Gastrocnemius medialis (tissue), 4 donors: ENCODE results near the gene SPAG6. TPM values are rescaled to one million over a fixed set of nuclear protein-coding genes. Genes with fewer than 3 reads are reported as not detected.

Experiments
- ATAC-seq, 2 donors: fragments of 150-250 bp; one replicate each; pipeline ENCODE4 v1.9.1; 2016
- DNase-seq, 2 donors: peaks; one replicate each; pipeline ENCODE4 v3.0.0-alpha.2; 2019
- H3K27ac ChIP-seq, 4 donors: fragments of 200-600 bp; sonication (generic); 1 replicate in 1 of 4; 2 replicates in 3 of 4; pipeline ENCODE4 v1.5.1; 2016 to 2018; ENCODE audit warnings: mild to moderate bottlenecking in 2 of 4, moderate library complexity in 1 of 4
- H3K27me3 ChIP-seq, 3 donors: fragments of 200-600 bp; sonication (generic) in 2 of 3; 1 replicate in 1 of 3; 2 replicates in 2 of 3; pipeline versions ENCODE4 v1.5.1 to v1.6.0; 2016 to 2019; ENCODE audit warnings: mild to moderate bottlenecking in 1 of 3, moderate library complexity in 1 of 3
- H3K36me3 ChIP-seq, 2 donors: fragments of 200-600 bp; sonication (generic) in 1 of 2; one replicate each; pipeline ENCODE4 v1.5.1; 2017 to 2018
- H3K4me1 ChIP-seq, 2 donors: fragments of 200-600 bp; sonication (generic) in 1 of 2; one replicate each; pipeline ENCODE4 v1.5.1; 2016 to 2017; ENCODE audit warnings: mild to moderate bottlenecking in 2 of 2
- H3K4me3 ChIP-seq, 4 donors: fragments of 200-600 bp; sonication (generic) in 3 of 4; 1 replicate in 1 of 4; 2 replicates in 3 of 4; pipeline ENCODE4 v1.5.1; 2016 to 2019; ENCODE audit warnings: mild to moderate bottlenecking in 2 of 4
- H3K9me3 ChIP-seq, 3 donors: fragments of 200-600 bp; sonication (generic) in 2 of 3; 1 replicate in 1 of 3; 2 replicates in 2 of 3; pipeline ENCODE4 v1.5.1; 2016 to 2019
- CTCF ChIP-seq, 5 experiments: fragments of 450-650 bp in 3 of 5; fragments of 200-600 bp in 2 of 5; sonication (generic) in 2 of 5; IDR thresholded peaks in 4 of 5; conservative IDR thresholded peaks in 1 of 5; 1 replicate in 4 of 5; 2 replicates in 1 of 5; pipeline ENCODE4 v1.5.1; 2016 to 2019; ENCODE audit warnings: antibody characterized with exemption in 5 of 5, mild to moderate bottlenecking in 3 of 5, moderate library complexity in 3 of 5
- POLR2A ChIP-seq, 2 donors: fragments of 450-650 bp; IDR thresholded peaks; one replicate each; pipeline ENCODE4 v1.6.1; 2017; ENCODE audit warnings: antibody characterized with exemption in 2 of 2, mild to moderate bottlenecking in 2 of 2, moderate library complexity in 2 of 2
- in situ Hi-C, 4 donors: fragments of 200-750 bp; cut with MboI; loops; one replicate each; pipeline versions ENCODE4 v1.15.0 to v1.8.0; 2017; ENCODE audit warnings: low sequenced_read_pairs in 4 of 4
- intact Hi-C: fragments of 100-400 bp; cut with DNase I; formaldehyde crosslinking; loops from one replicate; pipeline ENCODE4 v1.15.1; 2023; ENCODE audit warnings: low total_unique reads
- total RNA-seq, 4 donors: library from RNA; depleted of rRNA; stranded (reverse); fragments of >200 nt; gene quantifications; one replicate each; pipeline versions ENCODE4 v1.1.0 to v1.2.3, GENCODE V29; 2016

SPAG6 gene
- total RNA-seq, 4 donors from 2014 or later = 0.12 TPM; not detected in 3

DNA sequence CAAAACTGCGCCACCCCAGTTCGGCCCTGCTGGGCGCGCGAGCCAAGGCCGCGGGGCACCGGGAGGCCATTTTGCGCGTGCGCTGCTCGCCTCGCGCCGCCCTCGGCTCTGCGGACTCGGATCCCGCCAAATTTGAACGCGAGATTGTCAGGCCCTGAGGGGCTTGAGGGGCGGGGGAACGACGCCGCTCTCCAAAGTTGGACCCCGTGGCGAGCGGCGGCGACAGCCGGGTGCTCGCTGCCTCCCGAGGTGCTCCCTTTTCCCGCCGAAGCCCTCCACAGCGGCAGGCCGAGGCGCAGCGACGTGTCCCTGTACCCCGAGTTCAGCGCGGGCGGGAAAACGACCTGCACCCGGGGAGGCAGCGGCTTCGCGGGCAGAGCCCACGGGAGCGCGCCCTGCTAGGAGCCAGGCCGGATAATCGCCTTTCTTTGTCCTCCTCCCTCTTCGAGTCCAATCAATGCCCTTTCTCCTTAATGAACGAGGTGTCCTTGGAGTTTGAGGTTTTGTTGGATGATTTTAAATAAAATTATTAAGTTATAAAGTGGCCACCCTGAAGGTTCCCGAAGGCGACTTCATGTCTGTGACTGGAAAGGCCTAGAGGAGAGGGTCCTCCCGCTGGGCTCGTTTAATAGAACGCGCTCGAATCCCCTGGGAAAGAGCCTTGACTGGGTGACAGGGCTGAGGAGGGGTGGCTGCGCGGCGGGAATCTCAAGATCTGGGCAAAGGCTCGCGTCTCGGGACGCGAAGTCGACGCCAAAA lies 10.7 kb upstream of the SPAG6 start:
- in situ Hi-C loops = no loop called here

DNA sequence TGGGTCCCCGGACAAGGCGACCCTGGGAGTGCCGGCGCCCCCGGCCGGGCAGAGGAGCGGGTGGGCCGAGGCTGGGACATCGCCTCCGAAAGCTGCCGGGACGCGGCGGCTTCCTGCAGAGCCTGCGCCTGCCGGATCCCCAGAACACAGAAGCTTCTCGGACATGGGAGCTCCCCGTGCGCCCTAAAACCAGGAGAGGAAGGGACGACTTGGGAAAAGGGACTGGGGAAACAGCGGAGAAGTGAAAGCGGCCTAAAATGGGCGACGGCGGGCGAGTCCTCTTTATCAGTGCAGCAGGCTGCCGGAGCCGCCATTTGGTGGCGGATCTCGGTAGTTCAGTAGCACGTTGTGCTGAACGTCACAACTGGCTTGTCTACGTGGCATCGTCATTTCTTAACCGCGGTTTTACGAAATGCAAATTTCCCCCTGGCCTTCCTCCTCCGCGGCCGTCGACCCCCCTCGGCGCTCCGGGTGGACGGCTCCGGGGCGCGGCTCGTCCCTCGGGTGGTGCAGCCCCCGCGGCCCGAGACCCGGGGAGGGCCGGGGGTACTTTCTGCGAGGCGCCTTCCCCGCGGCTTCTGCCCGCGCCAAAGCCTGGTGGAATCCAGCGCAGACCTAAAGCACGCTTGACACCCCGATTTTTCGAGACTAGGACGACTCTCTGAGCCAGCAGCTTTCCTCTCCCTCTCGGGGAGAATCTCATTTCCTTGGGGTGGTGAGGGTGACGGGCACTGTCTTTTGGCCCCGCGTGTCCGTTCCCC lies 9.9 kb upstream of the SPAG6 start:
- Histone ChIP-seq H3K27ac (no peak overlapping the region), H3K36me3 (peaks cover 0 to under 1% of the 10 kb centered on the region in 2 donors), H3K9me3 (no peaks in the 10 kb centered on the region), H3K4me3 (peak overlapping the region; percentile 55 to 66 (median 56)), H3K4me1 (peaks cover 23 to 29% of the 10 kb centered on the region in 2 donors), H3K27me3 (peaks cover 66 to 68% (median 67%) of the 10 kb centered on the region in 3 donors)
- DNase-seq = no peak
- ATAC-seq = peak; percentile 54 to 58
- intact Hi-C loops = no loop called here
- in situ Hi-C loops = no loop called here
- TF ChIP-seq CTCF (IDR thresholded peaks at IDR 0.05 in 4 of 5, conservative IDR thresholded peaks at IDR 0.05 in 1 of 5) (peak in 4 of 5 experiments; percentile 12 to 22 (median 16)), POLR2A (IDR thresholded peaks at IDR 0.05) (no peak)

More for the DNA sequence above, 10.7 kb upstream of the SPAG6 start:
- ATAC-seq (peak in 1 of 2 donors; percentile 11), DNase-seq (no peak)
- intact Hi-C loops = no loop called here
- Histone ChIP-seq H3K9me3 (no peaks in the 10 kb centered on the region), H3K36me3 (peaks cover 0 to 8% of the 10 kb centered on the region in 2 donors), H3K4me3 (peak overlapping the region; percentile 55 to 66 (median 56)), H3K27me3 (peaks cover 62 to 69% (median 64%) of the 10 kb centered on the region in 3 donors), H3K4me1 (peaks cover 18 to 24% of the 10 kb centered on the region in 2 donors), H3K27ac (no peak overlapping the region)
- TF ChIP-seq POLR2A (IDR thresholded peaks at IDR 0.05) (no peak), CTCF (IDR thresholded peaks at IDR 0.05 in 4 of 5, conservative IDR thresholded peaks at IDR 0.05 in 1 of 5) (no peak)

DNA sequence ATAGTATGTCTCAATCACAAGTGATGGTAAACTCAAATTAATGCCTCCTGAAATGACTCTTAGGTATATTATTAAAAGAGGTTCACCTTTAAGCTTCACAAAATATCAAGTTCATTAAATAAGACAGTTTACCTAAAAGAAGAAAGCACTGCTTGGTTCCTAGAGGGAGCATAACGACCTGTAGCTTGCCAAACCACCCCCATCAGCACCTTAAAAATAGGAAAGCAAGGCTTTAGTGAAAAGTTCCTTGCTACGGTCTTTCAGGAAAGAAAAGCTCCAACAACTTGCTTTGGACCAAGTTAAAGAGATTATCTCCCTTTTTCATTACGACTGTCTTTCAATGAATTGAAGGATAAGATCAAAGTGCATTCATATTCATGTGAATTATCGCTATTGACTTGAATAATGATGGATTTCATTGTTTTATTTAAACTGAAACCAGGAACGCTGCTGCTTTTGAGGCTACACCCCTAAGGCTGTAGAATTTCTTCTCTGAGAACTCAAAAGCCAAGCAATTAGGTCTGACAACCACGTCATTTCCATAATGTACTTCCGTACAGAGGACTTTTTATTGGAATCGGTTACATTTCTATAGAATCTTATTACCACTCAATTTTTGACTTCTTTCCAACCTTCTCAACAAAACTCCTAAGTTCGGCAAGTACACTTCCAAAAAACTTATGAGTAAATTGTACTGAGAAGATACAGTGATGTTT lies 7.0 kb upstream of the SPAG6 start:
- H3K9me3 ChIP-seq = no peaks in the 10 kb centered on the region
- in situ Hi-C loops (no loop called here), intact Hi-C loops (no loop called here)
- H3K27ac ChIP-seq = no peak overlapping the region
- H3K36me3 ChIP-seq = no peaks in the 10 kb centered on the region
- DNase-seq (no peak), ATAC-seq (no peak)
- no peak for TF ChIP-seq POLR2A (IDR thresholded peaks at IDR 0.05)
- TF ChIP-seq CTCF (IDR thresholded peaks at IDR 0.05 in 4 of 5, conservative IDR thresholded peaks at IDR 0.05 in 1 of 5) = no peak
- peaks cover 85 to 90% (median 89%) of the 10 kb centered on the region in 3 donors for H3K27me3 ChIP-seq
- H3K4me3 ChIP-seq = no peak overlapping the region
- peaks cover 23 to 37% of the 10 kb centered on the region in 2 donors for H3K4me1 ChIP-seq

- DNase-seq (no peak), ATAC-seq (no peak)
- H3K36me3 ChIP-seq = no peaks in the 10 kb centered on the region
- peaks cover 89 to 90% (median 90%) of the 10 kb centered on the region in 3 donors for H3K27me3 ChIP-seq
- TF ChIP-seq CTCF (IDR thresholded peaks at IDR 0.05 in 4 of 5, conservative IDR thresholded peaks at IDR 0.05 in 1 of 5) (no peak), POLR2A (IDR thresholded peaks at IDR 0.05) (no peak)
- no peak overlapping the region for H3K4me3 ChIP-seq
- intact Hi-C loops = no loop called here
- H3K27ac ChIP-seq = no peak overlapping the region
- no peaks in the 10 kb centered on the region for H3K9me3 ChIP-seq
- in situ Hi-C loops = no loop called here
- H3K4me1 ChIP-seq = peaks cover 23 to 37% of the 10 kb centered on the region in 2 donors
Measured at GRCh38 chr10:22338931-22339330, 6.4 kb upstream of the SPAG6 start.
